Measurements from ENCODE around the gene TAMALIN. TPM values are rescaled to one million over a fixed set of nuclear protein-coding genes. Genes with fewer than 3 reads are reported as not detected.

TAMALIN gene
- total RNA-seq, 1 donor from 2014 or later = 22.0 TPM

- no peaks in the 10 kb centered on the region for H3K4me1 Mint-ChIP-seq
- H3K36me3 Mint-ChIP-seq = no peaks in the 10 kb centered on the region
- no peak overlapping the region for H3K4me3 Mint-ChIP-seq
- no peak for DNase-seq (ENCODE audit: low spot score in 2 of 2, unreplicated experiment in 2 of 2)
- peaks cover 33% of the 10 kb centered on the region for H3K27me3 Mint-ChIP-seq (ENCODE audit: low read depth)
- no peaks in the 10 kb centered on the region for H3K9me3 Mint-ChIP-seq
- TF ChIP-seq CTCF (IDR thresholded peaks at IDR 0.05; ENCODE audit: unreplicated experiment) = no peak
- H3K27ac Mint-ChIP-seq = peak overlapping the region; percentile 14
These were observed 57.4 kb downstream of the TAMALIN start for GRCh38 chr12:52063981-52064649.

Other genes with a start within 250 kb of the TAMALIN start
- 4.8 to 5.2 TPM (median 5.2 TPM) in 3 replicates for gene FIGNL2, start 158.2 kb upstream of the TAMALIN start, total RNA-seq
- gene ANKRD33, start 118.8 kb upstream of the TAMALIN start, total RNA-seq = 0.18 to 0.27 TPM (median 0.22 TPM) in 3 replicates
- 0.16 TPM in 1 of 3 replicates, not detected in the others for gene ACVRL1, start 99.4 kb upstream of the TAMALIN start, total RNA-seq
- 31.2 to 31.3 TPM (median 31.2 TPM) in 3 replicates for gene ACVR1B, start 55.2 kb upstream of the TAMALIN start, total RNA-seq
- 138 to 141 TPM (median 141 TPM) in 3 replicates for gene NR4A1, start 44.5 kb downstream of the TAMALIN start, total RNA-seq
- 29.4 to 32.8 TPM (median 32.6 TPM) in 3 replicates for gene ATG101, start 63.0 kb downstream of the TAMALIN start, total RNA-seq
- 0.16 TPM in 1 of 3 replicates, not detected in the others for gene SMIM41, start 72.8 kb downstream of the TAMALIN start, total RNA-seq
- gene KRT80, start 185.1 kb downstream of the TAMALIN start, total RNA-seq = 2.7 to 3.0 TPM (median 3.0 TPM) in 3 replicates
- 85.5 to 90.3 TPM (median 86.6 TPM) in 3 replicates for gene KRT7, start 226.3 kb downstream of the TAMALIN start, total RNA-seq